Keratinocyte (primary cell): ENCODE data around the gene HMGCS1. TPM values are rescaled to one million over a fixed set of nuclear protein-coding genes. Genes with fewer than 3 reads are reported as not detected.

Experiments
- DNase-seq: peaks from one replicate; pipeline ENCODE4 v3.0.0-alpha.2; 2011; ENCODE audit warnings: low read depth, missing footprints, low spot score
- FAIRE-seq: peaks from 2 replicates; lab custom pipeline; 2011; peaks lifted over from hg19 to GRCh38; lab: Jason Lieb, UNC
- H2AFZ ChIP-seq: 2 replicates; pipeline ENCODE4 v1.6.0; 2012; ENCODE audit warnings: low read length, control low read depth, inconsistent platforms; ENCODE audit not compliant: control insufficient read depth
- H3K27ac ChIP-seq: 2 replicates; pipeline ENCODE4 v1.5.1; 2011; ENCODE audit warnings: low read length; ENCODE audit not compliant: control insufficient read depth, insufficient read depth
- H3K27me3 ChIP-seq: 3 replicates; pipeline ENCODE4 v1.6.0; 2011; ENCODE audit warnings: low read length; ENCODE audit not compliant: control insufficient read depth, insufficient read depth; ENCODE audit errors: extremely low read depth
- H3K36me3 ChIP-seq, 2 experiments: 2 replicates in 1 of 2; 3 replicates in 1 of 2; pipeline ENCODE4 v1.5.1; 2011; ENCODE audit warnings: low read length in 2 of 2, mild to moderate bottlenecking in 1 of 2; ENCODE audit not compliant: control insufficient read depth in 2 of 2, insufficient read depth in 2 of 2; ENCODE audit errors: extremely low read depth in 1 of 2
- H3K4me1 ChIP-seq: 3 replicates; pipeline ENCODE4 v1.5.1; 2011; ENCODE audit warnings: low read length; ENCODE audit not compliant: control insufficient read depth, insufficient read depth; ENCODE audit errors: extremely low read depth
- H3K4me2 ChIP-seq: 3 replicates; pipeline ENCODE4 v1.6.0; 2011; ENCODE audit warnings: low read depth, low read length; ENCODE audit not compliant: control insufficient read depth, insufficient read depth; ENCODE audit errors: extremely low read depth
- H3K4me3 ChIP-seq, 3 experiments: fragments of 200-600 bp in 1 of 3; sonication (generic) in 1 of 3; 2 replicates in 2 of 3; 3 replicates in 1 of 3; pipeline ENCODE4 v1.5.1; 2011 to 2016; ENCODE audit warnings: low read length in 3 of 3, mild to moderate bottlenecking in 3 of 3, control low read depth in 2 of 3, inconsistent platforms in 1 of 3, low read depth in 1 of 3, mixed read lengths in 1 of 3, mixed run types in 1 of 3, moderate library complexity in 1 of 3; ENCODE audit not compliant: control insufficient read depth in 2 of 3, insufficient read depth in 2 of 3; ENCODE audit errors: extremely low read depth in 1 of 3
- H3K79me2 ChIP-seq: 2 replicates; pipeline ENCODE4 v1.6.0; 2012; ENCODE audit warnings: low read length; ENCODE audit not compliant: control insufficient read depth, insufficient read depth
- H3K9ac ChIP-seq: 3 replicates; pipeline ENCODE4 v1.6.0; 2011; ENCODE audit warnings: low read length; ENCODE audit not compliant: control insufficient read depth, insufficient read depth; ENCODE audit errors: extremely low read depth
- H3K9me1 ChIP-seq: 3 replicates; pipeline ENCODE4 v1.6.0; 2011; ENCODE audit warnings: low read length; ENCODE audit not compliant: control insufficient read depth, insufficient read depth; ENCODE audit errors: extremely low read depth
- H3K9me3 ChIP-seq: 2 replicates; pipeline ENCODE4 v1.5.1; 2012; ENCODE audit warnings: low read depth, low read length; ENCODE audit not compliant: control insufficient read depth
- H4K20me1 ChIP-seq: 3 replicates; pipeline ENCODE4 v1.6.0; 2011; ENCODE audit warnings: low read length; ENCODE audit not compliant: control insufficient read depth, insufficient read depth; ENCODE audit errors: extremely low read depth
- EZH2 ChIP-seq: IDR thresholded peaks from one replicate; pipeline ENCODE4 v1.6.1; 2012; ENCODE audit warnings: inconsistent platforms, mild to moderate bottlenecking, low read length, moderate library complexity
- dilution Hi-C: fragments of 300-500 bp; cut with MboI; formaldehyde crosslinking; loops from one replicate; pipeline ENCODE4 v1.7.0; 2020; ENCODE audit warnings: low sequenced_read_pairs; ENCODE audit not compliant: extremely low pct_ligation_motif_present
- polyA plus RNA-seq, 5 experiments: library from polyadenylated mRNA; depleted of rRNA in 3 of 5; stranded (reverse) in 3 of 5; stranded (forward) in 1 of 5; unstranded in 1 of 5; fragments of >200 nt; gene quantifications; 1 replicate in 1 of 5; 2 replicates in 3 of 5; 3 replicates in 1 of 5; pipeline versions ENCODE4 v1.2.1 to v1.2.3, GENCODE V29; 2011 to 2012; ENCODE audit warnings: missing spikeins in 2 of 5, low read depth in 1 of 5, low replicate concordance in 1 of 5
- TF ChIP-seq, protein P1 (sequence below), 3 experiments: IDR thresholded peaks in 1 of 3; conservative IDR thresholded peaks in 1 of 3; optimal IDR thresholded peaks in 1 of 3; 2 replicates in 2 of 3; 3 replicates in 1 of 3; pipeline versions ENCODE3 to v1.5.1; 2011; ENCODE audit warnings: low read length in 3 of 3, mild to moderate bottlenecking in 3 of 3, moderate library complexity in 2 of 3, control low read depth in 1 of 3, inconsistent platforms in 1 of 3; ENCODE audit not compliant: insufficient read depth in 2 of 3; ENCODE audit errors: extremely low read depth in 1 of 3

Gene HMGCS1
- polyA plus RNA-seq, 1 donor (not counting 4 experiments of a cell fraction or from before 2014, with no cell fraction given) = 512 TPM

DNA sequence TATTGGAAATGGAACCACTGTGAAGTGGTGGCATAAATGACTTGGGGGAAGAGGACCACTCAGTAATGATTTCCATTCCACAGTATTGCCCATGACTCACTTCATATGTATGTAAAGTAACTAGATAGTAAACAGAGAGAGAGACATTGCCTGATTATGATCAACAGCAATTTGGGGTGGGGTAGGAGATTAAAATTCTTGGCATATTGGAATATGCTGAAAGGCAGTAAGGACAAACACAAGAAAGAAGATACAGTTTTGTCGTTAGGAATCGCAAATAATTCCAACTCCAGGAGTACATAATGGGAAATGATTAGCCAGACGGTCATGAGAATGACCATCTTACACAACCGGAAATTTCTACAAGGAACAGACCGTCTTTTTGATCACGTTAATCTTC, 1.5 kb upstream of the HMGCS1 start:
- Histone ChIP-seq H3K4me3 (no peak overlapping the region), H3K36me3 (peaks cover 3 to 14% of the 10 kb centered on the region in 2 experiments), H4K20me1 (peaks cover 20% of the 10 kb centered on the region), H3K9me1 (no peaks in the 10 kb centered on the region), H3K9me3 (no peaks in the 10 kb centered on the region), H2AFZ (no peak overlapping the region), H3K4me2 (no peak overlapping the region), H3K27ac (peak overlapping the region; percentile 94), H3K27me3 (no peaks in the 10 kb centered on the region), H3K9ac (no peak overlapping the region), H3K4me1 (peaks cover 45% of the 10 kb centered on the region), H3K79me2 (peaks cover 35% of the 10 kb centered on the region)
- DNase-seq (no peak), FAIRE-seq (no peak)
- dilution Hi-C loops = no loop called here
- TF ChIP-seq, protein P1, sequence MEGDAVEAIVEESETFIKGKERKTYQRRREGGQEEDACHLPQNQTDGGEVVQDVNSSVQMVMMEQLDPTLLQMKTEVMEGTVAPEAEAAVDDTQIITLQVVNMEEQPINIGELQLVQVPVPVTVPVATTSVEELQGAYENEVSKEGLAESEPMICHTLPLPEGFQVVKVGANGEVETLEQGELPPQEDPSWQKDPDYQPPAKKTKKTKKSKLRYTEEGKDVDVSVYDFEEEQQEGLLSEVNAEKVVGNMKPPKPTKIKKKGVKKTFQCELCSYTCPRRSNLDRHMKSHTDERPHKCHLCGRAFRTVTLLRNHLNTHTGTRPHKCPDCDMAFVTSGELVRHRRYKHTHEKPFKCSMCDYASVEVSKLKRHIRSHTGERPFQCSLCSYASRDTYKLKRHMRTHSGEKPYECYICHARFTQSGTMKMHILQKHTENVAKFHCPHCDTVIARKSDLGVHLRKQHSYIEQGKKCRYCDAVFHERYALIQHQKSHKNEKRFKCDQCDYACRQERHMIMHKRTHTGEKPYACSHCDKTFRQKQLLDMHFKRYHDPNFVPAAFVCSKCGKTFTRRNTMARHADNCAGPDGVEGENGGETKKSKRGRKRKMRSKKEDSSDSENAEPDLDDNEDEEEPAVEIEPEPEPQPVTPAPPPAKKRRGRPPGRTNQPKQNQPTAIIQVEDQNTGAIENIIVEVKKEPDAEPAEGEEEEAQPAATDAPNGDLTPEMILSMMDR (optimal IDR thresholded peaks at IDR 0.05 in 1 of 3, IDR thresholded peaks at IDR 0.05 in 1 of 3, conservative IDR thresholded peaks at IDR 0.05 in 1 of 3; ENCODE audit: extremely low read depth in 1 of 3, insufficient read depth in 2 of 3, low read length in 3 of 3) = no peak
- TF ChIP-seq EZH2 = no peak

DNA sequence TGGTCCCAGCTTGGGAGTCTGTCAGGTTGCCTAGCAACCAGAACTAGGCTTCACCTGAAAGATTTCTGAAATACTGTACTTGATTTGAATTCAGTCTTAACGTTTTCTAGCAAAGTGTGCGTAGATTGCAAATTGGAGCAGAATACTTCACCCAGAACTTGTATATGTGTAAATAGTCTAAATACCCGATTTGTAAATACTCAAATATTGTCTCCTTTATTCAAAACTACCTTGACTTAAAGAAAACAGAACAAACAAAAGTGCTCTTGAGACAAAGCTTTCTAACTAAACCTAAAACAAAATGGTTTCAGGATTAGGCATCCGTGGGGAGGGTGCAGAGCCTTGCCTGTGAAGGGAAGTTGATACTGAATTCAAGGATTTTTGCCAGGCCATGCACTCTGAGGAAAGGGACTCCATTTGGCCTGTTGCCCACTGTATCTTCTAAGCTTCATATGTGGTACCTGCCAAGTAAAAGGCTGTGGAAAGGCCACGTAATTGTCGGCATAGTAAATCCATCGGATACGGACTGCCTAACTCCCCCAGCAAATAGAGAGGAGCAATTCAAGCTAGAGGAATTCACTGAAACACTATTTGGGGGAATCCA, 744 bp upstream of the HMGCS1 start:
- Histone ChIP-seq H3K4me2 (peak overlapping the region; percentile 79), H4K20me1 (peaks cover 27% of the 10 kb centered on the region), H3K9ac (peak overlapping the region; percentile 43), H3K79me2 (peaks cover 43% of the 10 kb centered on the region), H3K4me1 (peaks cover 53% of the 10 kb centered on the region), H3K4me3 (peak overlapping the region in 2 of 3 experiments; percentile 7 to 58), H3K9me3 (no peaks in the 10 kb centered on the region), H3K36me3 (peaks cover 3 to 14% of the 10 kb centered on the region in 2 experiments), H3K27ac (peak overlapping the region; percentile 94), H2AFZ (peak overlapping the region; percentile 71), H3K9me1 (no peaks in the 10 kb centered on the region), H3K27me3 (no peaks in the 10 kb centered on the region)
- dilution Hi-C loops = no loop called here
- no peak for DNase-seq
- no peak for TF ChIP-seq EZH2
- TF ChIP-seq, protein P1 (optimal IDR thresholded peaks at IDR 0.05 in 1 of 3, IDR thresholded peaks at IDR 0.05 in 1 of 3, conservative IDR thresholded peaks at IDR 0.05 in 1 of 3; ENCODE audit: extremely low read depth in 1 of 3, insufficient read depth in 2 of 3, low read length in 3 of 3) = no peak
- peak; percentile 32 for FAIRE-seq
